Stimulated activated CD4-positive, alpha-beta T cell treated with anti-CD3 and anti-CD28 coated beads, Interleukin-12 subunit alpha, Interleukin-12 subunit beta, amount 100 ng/mL, for 4 hours (primary cell): ENCODE measurements around the gene GPRC5B.

Source experiments
- DNase-seq: peaks from one replicate; pipeline ENCODE4 v3.0.0-alpha.2; 2020

The GPRC5B gene

GRCh38 chr16:19868421-19868820 is 16.2 kb downstream of the GPRC5B start:
- no peak for DNase-seq

- DNase-seq, result no peak
These were observed 20.1 kb downstream of the GPRC5B start for GRCh38 chr16:19864566-19864965.

GRCh38 chr16:19863990-19864389 is 20.7 kb downstream of the GPRC5B start:
- DNase-seq, result no peak

GRCh38 chr16:19861811-19862327 is 22.8 kb downstream of the GPRC5B start:
- DNase-seq, result no peak

- no peak for DNase-seq
These were observed 23.5 kb downstream of the GPRC5B start for GRCh38 chr16:19861133-19861532.

GRCh38 chr16:19860166-19861041 is 24.2 kb downstream of the GPRC5B start:
- no peak for DNase-seq

- DNase-seq, result no peak
These were observed 25.0 kb downstream of the GPRC5B start for GRCh38 chr16:19859603-19860002.

GRCh38 chr16:19859166-19859565 is 25.5 kb downstream of the GPRC5B start:
- no peak for DNase-seq

GRCh38 chr16:19858340-19859018 is 26.2 kb downstream of the GPRC5B start:
- DNase-seq, result no peak

- DNase-seq, result no peak
These were observed 26.9 kb downstream of the GPRC5B start for GRCh38 chr16:19857593-19858339.

GRCh38 chr16:19856120-19856519 is 28.5 kb downstream of the GPRC5B start:
- no peak for DNase-seq

- DNase-seq, result no peak
These were observed 30.1 kb downstream of the GPRC5B start for GRCh38 chr16:19854543-19854876.

- DNase-seq, result no peak
These were observed 30.7 kb downstream of the GPRC5B start for GRCh38 chr16:19853742-19854542.

- no peak for DNase-seq
These were observed 31.4 kb downstream of the GPRC5B start for GRCh38 chr16:19853132-19853741.

- DNase-seq, result no peak
These were observed 33.2 kb downstream of the GPRC5B start for GRCh38 chr16:19851476-19851875.

- no peak for DNase-seq
These were observed 34.4 kb downstream of the GPRC5B start for GRCh38 chr16:19850131-19850817.

GRCh38 chr16:19848756-19849155 is 35.9 kb downstream of the GPRC5B start:
- no peak for DNase-seq

- no peak for DNase-seq
These were observed 38.2 kb downstream of the GPRC5B start for GRCh38 chr16:19846436-19846835.

GRCh38 chr16:19844945-19845641 is 39.6 kb downstream of the GPRC5B start:
- no peak for DNase-seq

GRCh38 chr16:19843371-19843770 is 41.3 kb downstream of the GPRC5B start:
- no peak for DNase-seq
